Heart left ventricle (tissue), 16 donors: Measurements from ENCODE around the gene EYS. TPM values are rescaled to one million over a fixed set of nuclear protein-coding genes. Genes with fewer than 3 reads are reported as not detected.

Experiments
- ATAC-seq, 4 donors: fragments of 200-7000 bp; cut with Tn5 transposase; one replicate each; pipeline ENCODE4 v1.9.1; 2020 to 2022; ENCODE audit warnings: moderate library complexity in 4 of 4, mild to moderate bottlenecking in 3 of 4, moderate number of reproducible peaks in 1 of 4
- DNase-seq, 5 donors: peaks; one replicate each; pipeline ENCODE4 v3.0.0-alpha.2; 2020
- H3K27ac ChIP-seq, 12 donors: fragments of 200-600 bp; sonication (generic) in 4 of 12; one replicate each; pipeline versions ENCODE4 v1.5.0 to v1.8.0; 2016 to 2022; ENCODE audit warnings: mild to moderate bottlenecking in 2 of 12
- H3K27me3 ChIP-seq, 9 donors: fragments of 200-600 bp; sonication (generic) in 2 of 9; one replicate each; pipeline versions ENCODE4 v1.5.1 to v1.8.0; 2016 to 2022; ENCODE audit warnings: mild to moderate bottlenecking in 3 of 9
- H3K36me3 ChIP-seq, 9 donors: fragments of 200-600 bp; sonication (generic) in 2 of 9; one replicate each; pipeline versions ENCODE4 v1.5.0 to v1.8.0; 2018 to 2022; ENCODE audit warnings: mild to moderate bottlenecking in 2 of 9
- H3K4me1 ChIP-seq, 12 donors: fragments of 200-600 bp; sonication (generic) in 4 of 12; one replicate each; pipeline versions ENCODE4 v1.5.0 to v1.8.0; 2016 to 2022; ENCODE audit warnings: mild to moderate bottlenecking in 3 of 12
- H3K4me3 ChIP-seq, 12 donors: fragments of 200-600 bp; sonication (generic) in 4 of 12; one replicate each; pipeline versions ENCODE4 v1.5.0 to v1.8.0; 2017 to 2022; ENCODE audit warnings: mild to moderate bottlenecking in 9 of 12, moderate library complexity in 4 of 12
- H3K9me3 ChIP-seq, 12 donors: fragments of 200-600 bp; sonication (generic) in 4 of 12; one replicate each; pipeline versions ENCODE4 v1.5.0 to v1.8.0; 2016 to 2022; ENCODE audit warnings: mild to moderate bottlenecking in 1 of 12
- CTCF ChIP-seq, 12 donors: fragments of 200-600 bp; sonication (generic) in 4 of 12; IDR thresholded peaks; one replicate each; pipeline versions ENCODE4 v1.5.0 to v1.8.0; 2018 to 2022; ENCODE audit warnings: antibody characterized with exemption in 12 of 12, mild to moderate bottlenecking in 5 of 12
- POLR2A ChIP-seq, 2 donors: fragments of 450-650 bp; IDR thresholded peaks; one replicate each; pipeline ENCODE4 v1.6.1; 2017; ENCODE audit warnings: antibody characterized with exemption in 2 of 2, mild to moderate bottlenecking in 2 of 2, moderate library complexity in 2 of 2
- WGBS, 4 donors: extraction: QIAGEN DNeasy Blood & Tissue Kit in 2 of 4; methylation state at CpG; one replicate each; pipeline versions ENCODE4 v1.1.5 to v1.1.7; 2013 to 2018; 5-methylcytosine and 5-hydroxymethylcytosine counted together
- intact Hi-C, 10 donors: fragments of 100-400 bp; cut with DNase I; formaldehyde crosslinking; loops; one replicate each; pipeline versions ENCODE4 v1.11.1 to v1.14.2; 2022
- polyA plus RNA-seq, 2 donors: library from polyadenylated mRNA; stranded (reverse); fragments of 200-250 nt; gene quantifications; one replicate each; pipeline ENCODE4 v1.2.3, GENCODE V29; 2013
- total RNA-seq, 9 donors: library from RNA; depleted of rRNA in 2 of 9; stranded (reverse); fragments of >200 nt in 2 of 9; fragmentation: NEBNext Ultra II Directional in 3 of 9; extraction: Animal tissue kit (Norgen Biotek cat#: 25700) in 3 of 9; gene quantifications; one replicate each; pipeline versions ENCODE4 v1.1.0 to v1.2.4, GENCODE V29; 2016 to 2023
- donor health status: ischemic (EF 13 %, LVEDD 7.1; RV severe dilation, severe dysfunction).
- donor health status: healthy with polysubstance abuse.
- donor health status: DM: no; HTN: yes; CAD: no.
- donor health status: DM: no; HTN: no; CAD: no.
- donor health status: ischemic (EF 25% LVEDD 6.9; RV normal size, moderate dysfunction).
- donor health status: ischemic (EF 25% LVEDD 5.7; RV mildly dilated, moderate dysfunction).
- donor health status: healthy.
- donor health status: DM: yes; HTN: yes; CAD: no.
- donor health status: ischemic (EF 35%, LVEDD 5.7; RV mildly dilated, moderate dysfunction).
- donor health status: nonischemic (EF 11% LVEDD 7.7; RV severe dilation, severe dysfunction).
- donor health status: DM: yes; HTN: yes; CAD: no.
- donor health status: PGD.
- donor health status: ischemic (EF 29% LVEDD 5.4; RV normal size, mild dysfunction).
- donor health status: nonischemic (EF 23%, LVEDD 6.1; RV moderate dilation, normal function).

The EYS gene
- total and polyA plus RNA-seq, 11 donors = 0.07 to 0.27 (median 0.08) TPM; not detected in 8

DNA sequence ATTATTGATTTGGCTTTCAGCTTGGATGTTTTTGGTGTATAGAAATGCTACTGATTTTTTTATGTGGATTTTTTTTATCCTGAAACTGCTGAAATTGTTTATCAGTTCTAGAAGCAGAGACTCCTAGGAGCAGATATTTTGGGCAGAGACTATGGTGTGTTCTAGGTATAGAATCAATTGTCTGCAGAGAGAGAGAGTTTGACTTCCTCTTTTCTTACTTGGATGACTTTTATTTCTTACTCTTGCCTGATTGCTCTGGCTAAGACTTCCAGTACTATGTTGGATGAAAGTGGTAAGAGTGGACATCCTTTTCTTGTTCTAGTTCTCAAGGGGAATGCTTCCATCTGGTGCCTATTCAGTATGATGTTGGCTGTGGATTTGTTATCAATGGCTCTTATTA is 1700.8 kb downstream of the EYS start:
- TF ChIP-seq CTCF (IDR thresholded peaks at IDR 0.05) (no peak), POLR2A (IDR thresholded peaks at IDR 0.05) (no peak)

DNA sequence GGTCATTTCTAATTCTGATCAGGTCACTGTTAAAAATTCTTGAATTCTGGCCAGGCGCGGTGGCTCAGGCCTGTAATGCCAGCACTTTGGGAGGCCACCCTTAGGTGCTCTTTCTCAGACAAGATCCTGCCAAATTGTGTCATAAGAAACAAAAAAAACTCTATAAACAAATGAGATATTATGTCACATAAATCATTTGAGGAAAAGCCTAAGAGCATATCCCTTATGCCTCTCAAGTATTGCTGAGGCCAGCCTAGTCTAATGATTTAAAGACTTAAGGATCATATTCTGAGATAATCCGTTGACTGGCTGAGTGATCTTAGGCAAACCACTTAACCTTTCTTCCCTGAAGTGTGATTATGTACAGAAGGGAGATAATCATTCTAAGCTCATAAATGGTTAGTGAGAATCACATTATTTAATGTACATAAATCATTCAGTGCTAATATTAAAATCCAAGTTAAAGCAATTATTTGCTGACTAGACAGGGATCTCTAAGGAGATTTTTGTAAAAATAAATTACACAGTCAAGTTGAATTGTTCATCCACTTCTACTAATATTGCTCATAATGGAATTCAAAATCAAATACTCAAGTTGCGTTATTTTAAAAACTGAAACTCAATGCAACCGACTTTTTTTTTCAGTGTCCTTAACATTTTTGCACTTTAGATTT is 1706.1 kb downstream of the EYS start:
- WGBS, 4 donors = 78 to 85% (median 84%) methylated on average over 5 of the region's 5 CpGs
- H3K4me1 ChIP-seq = no peaks in the 10 kb centered on the region
- H3K27me3 ChIP-seq = no peaks in the 10 kb centered on the region
- no peak overlapping the region for H3K27ac ChIP-seq
- no peak overlapping the region for H3K4me3 ChIP-seq
- DNase-seq (no peak), ATAC-seq (no peak)
- TF ChIP-seq POLR2A (IDR thresholded peaks at IDR 0.05) = no peak
- intact Hi-C loops = no loop called here
- H3K36me3 ChIP-seq = no peaks in the 10 kb centered on the region
- peaks cover 0 to 11% (median 0%) of the 10 kb centered on the region in 12 donors for H3K9me3 ChIP-seq

More for the DNA sequence above, 1700.8 kb downstream of the EYS start:
- intact Hi-C loops = no loop called here
- H3K36me3 ChIP-seq = no peaks in the 10 kb centered on the region
- H3K4me3 ChIP-seq = no peak overlapping the region
- ATAC-seq = no peak
- H3K27me3 ChIP-seq = no peaks in the 10 kb centered on the region
- H3K27ac ChIP-seq = no peak overlapping the region
- H3K4me1 ChIP-seq = no peaks in the 10 kb centered on the region
- peaks cover 0 to 35% (median 0%) of the 10 kb centered on the region in 12 donors for H3K9me3 ChIP-seq
- DNase-seq = no peak

DNA sequence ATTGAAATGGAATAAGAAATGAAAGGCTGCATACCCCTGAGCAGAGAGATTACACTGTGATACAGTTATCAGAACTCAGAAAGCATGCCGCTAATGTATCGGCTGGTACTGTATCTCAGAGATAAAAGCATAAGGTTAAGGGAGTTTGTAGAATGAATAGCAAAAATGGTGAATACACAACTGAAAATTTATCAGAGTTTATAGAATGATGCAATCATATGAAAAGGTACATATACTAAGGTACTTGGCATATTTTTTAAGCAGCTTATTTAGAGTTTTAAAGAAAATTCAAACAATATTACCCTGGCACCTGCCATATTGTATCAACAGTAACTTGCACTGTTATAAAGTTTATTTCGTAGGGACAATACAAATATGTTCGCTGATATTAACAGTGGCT is 1707.4 kb downstream of the EYS start:
- Histone ChIP-seq H3K27ac (no peak overlapping the region), H3K36me3 (no peaks in the 10 kb centered on the region), H3K4me3 (no peak overlapping the region), H3K27me3 (no peaks in the 10 kb centered on the region), H3K4me1 (no peaks in the 10 kb centered on the region), H3K9me3 (peaks cover 0 to 4% (median 0%) of the 10 kb centered on the region in 12 donors)
- TF ChIP-seq CTCF (IDR thresholded peaks at IDR 0.05) = no peak
- no peak for TF ChIP-seq POLR2A (IDR thresholded peaks at IDR 0.05)
- no peak for DNase-seq
- no peak for ATAC-seq
- 69 to 77% (median 69%) methylated on average over 4 of the region's 4 CpGs for WGBS, 4 donors
- intact Hi-C loops = no loop called here

- DNase-seq (no peak), ATAC-seq (no peak)
- intact Hi-C loops = no loop called here
- H3K4me3 ChIP-seq = no peak overlapping the region
- TF ChIP-seq POLR2A (IDR thresholded peaks at IDR 0.05) (no peak), CTCF (IDR thresholded peaks at IDR 0.05) (no peak)
- 30 to 39% (median 35%) methylated on average over 3 of the region's 3 CpGs for WGBS, 4 donors
- no peaks in the 10 kb centered on the region for H3K36me3 ChIP-seq
- no peaks in the 10 kb centered on the region for H3K4me1 ChIP-seq
- H3K27me3 ChIP-seq = no peaks in the 10 kb centered on the region
- no peak overlapping the region for H3K27ac ChIP-seq
- H3K9me3 ChIP-seq = no peaks in the 10 kb centered on the region
These were observed 1708.0 kb downstream of the EYS start for GRCh38 chr6:63998991-63999390.

- DNase-seq (no peak), ATAC-seq (no peak)
- intact Hi-C loops = no loop called here
- Histone ChIP-seq H3K4me3 (no peak overlapping the region), H3K36me3 (no peaks in the 10 kb centered on the region), H3K4me1 (no peaks in the 10 kb centered on the region), H3K9me3 (no peaks in the 10 kb centered on the region), H3K27me3 (no peaks in the 10 kb centered on the region), H3K27ac (no peak overlapping the region)
- no peak for TF ChIP-seq POLR2A (IDR thresholded peaks at IDR 0.05)
- TF ChIP-seq CTCF (IDR thresholded peaks at IDR 0.05) = no peak
- 59 to 73% (median 66%) methylated on average over 1 of the region's 1 CpG for WGBS, 4 donors
These were observed 1709.3 kb downstream of the EYS start for GRCh38 chr6:63997734-63998133.
